ENCODE results near the gene MAPK8IP2.

Gene MAPK8IP2

GRCh38 chr22:50576070-50576469, 24.5 kb upstream of the MAPK8IP2 start:
- DNase-seq: no peak

GRCh38 chr22:50576806-50577696, 23.5 kb upstream of the MAPK8IP2 start:
- no peak for DNase-seq

- no peak for DNase-seq
Observed at GRCh38 chr22:50577697-50577986, 23.0 kb upstream of the MAPK8IP2 start.

- DNase-seq: no peak
Observed at GRCh38 chr22:50577987-50578775, 22.4 kb upstream of the MAPK8IP2 start, which contains the start of gene CPT1B. TSS of gene CPT1B (minus strand) at chr22:50578427. CDS start at chr22:50577915, 512 bp downstream.

GRCh38 chr22:50578776-50579310, 21.8 kb upstream of the MAPK8IP2 start:
- DNase-seq: no peak

GRCh38 chr22:50579752-50580151, 20.8 kb upstream of the MAPK8IP2 start:
- no peak for DNase-seq

- no peak for DNase-seq
Observed at GRCh38 chr22:50581031-50581949, 19.3 kb upstream of the MAPK8IP2 start.

GRCh38 chr22:50581950-50582492, 18.6 kb upstream of the MAPK8IP2 start:
- DNase-seq: peak; percentile 22

GRCh38 chr22:50582493-50583293, 17.9 kb upstream of the MAPK8IP2 start, which contains the start of gene CHKB:
TSS of gene CHKB (minus strand) at chr22:50582849. CDS start at chr22:50582781, 68 bp downstream.
- DNase-seq: peak; percentile 98

GRCh38 chr22:50583294-50583861, 17.2 kb upstream of the MAPK8IP2 start:
- DNase-seq: no peak

GRCh38 chr22:50584106-50585096, 16.2 kb upstream of the MAPK8IP2 start:
- no peak for DNase-seq

- no peak for DNase-seq
Observed at GRCh38 chr22:50585238-50585637, 15.4 kb upstream of the MAPK8IP2 start.

- DNase-seq: no peak
Observed at GRCh38 chr22:50585781-50586180, 14.8 kb upstream of the MAPK8IP2 start.

GRCh38 chr22:50586416-50586815, 14.2 kb upstream of the MAPK8IP2 start:
- DNase-seq: no peak

GRCh38 chr22:50587407-50587806, 13.2 kb upstream of the MAPK8IP2 start:
- DNase-seq: no peak

- DNase-seq: no peak
Observed at GRCh38 chr22:50595189-50595588, 5.4 kb upstream of the MAPK8IP2 start.

- no peak for DNase-seq
Observed at GRCh38 chr22:50597097-50597496, 3.5 kb upstream of the MAPK8IP2 start.

- peak; percentile 33 for DNase-seq
Observed at GRCh38 chr22:50599816-50600455, 657 bp upstream of the MAPK8IP2 start.
